ENCODE data around the gene BRD3OS.

DNA sequence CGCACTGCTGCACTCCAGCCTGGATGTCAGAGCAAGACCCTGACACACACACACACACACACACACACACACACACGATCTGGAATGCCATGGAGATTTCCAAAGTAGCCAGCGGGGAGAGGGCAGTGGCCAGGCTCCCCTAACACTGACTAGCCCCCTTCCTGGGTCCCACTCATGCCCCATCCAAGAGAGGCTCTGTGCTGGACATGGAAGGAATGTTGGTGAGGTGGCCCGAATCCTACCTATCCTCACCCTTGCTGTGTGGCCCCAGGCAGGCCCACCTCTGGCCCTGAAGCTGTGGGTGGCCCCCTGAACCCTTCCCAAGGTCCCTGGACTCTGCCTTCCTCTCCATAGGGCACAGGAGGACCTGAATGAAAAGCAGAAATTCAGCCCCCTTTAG lies 35.3 kb downstream of the BRD3OS start:
- TF ChIP-seq, protein P1, sequence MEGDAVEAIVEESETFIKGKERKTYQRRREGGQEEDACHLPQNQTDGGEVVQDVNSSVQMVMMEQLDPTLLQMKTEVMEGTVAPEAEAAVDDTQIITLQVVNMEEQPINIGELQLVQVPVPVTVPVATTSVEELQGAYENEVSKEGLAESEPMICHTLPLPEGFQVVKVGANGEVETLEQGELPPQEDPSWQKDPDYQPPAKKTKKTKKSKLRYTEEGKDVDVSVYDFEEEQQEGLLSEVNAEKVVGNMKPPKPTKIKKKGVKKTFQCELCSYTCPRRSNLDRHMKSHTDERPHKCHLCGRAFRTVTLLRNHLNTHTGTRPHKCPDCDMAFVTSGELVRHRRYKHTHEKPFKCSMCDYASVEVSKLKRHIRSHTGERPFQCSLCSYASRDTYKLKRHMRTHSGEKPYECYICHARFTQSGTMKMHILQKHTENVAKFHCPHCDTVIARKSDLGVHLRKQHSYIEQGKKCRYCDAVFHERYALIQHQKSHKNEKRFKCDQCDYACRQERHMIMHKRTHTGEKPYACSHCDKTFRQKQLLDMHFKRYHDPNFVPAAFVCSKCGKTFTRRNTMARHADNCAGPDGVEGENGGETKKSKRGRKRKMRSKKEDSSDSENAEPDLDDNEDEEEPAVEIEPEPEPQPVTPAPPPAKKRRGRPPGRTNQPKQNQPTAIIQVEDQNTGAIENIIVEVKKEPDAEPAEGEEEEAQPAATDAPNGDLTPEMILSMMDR (IDR thresholded peaks at IDR 0.05), result no peak
- TF ChIP-seq ZFX (IDR thresholded peaks at IDR 0.05; ENCODE audit: borderline replicate concordance), result no peak

Measured in 22Rv1 (cell line).